Gastrocnemius medialis (tissue), 4 donors: ENCODE results near the gene C11orf71.

ENCODE experiments used
- POLR2A ChIP-seq, 2 donors: fragments of 450-650 bp; IDR thresholded peaks; one replicate each; pipeline ENCODE4 v1.6.1; 2017; ENCODE audit warnings: antibody characterized with exemption in 2 of 2, mild to moderate bottlenecking in 2 of 2, moderate library complexity in 2 of 2
- TF ChIP-seq, protein P1 (sequence below), 5 experiments: fragments of 450-650 bp in 3 of 5; fragments of 200-600 bp in 2 of 5; sonication (generic) in 2 of 5; IDR thresholded peaks in 4 of 5; conservative IDR thresholded peaks in 1 of 5; 1 replicate in 4 of 5; 2 replicates in 1 of 5; pipeline ENCODE4 v1.5.1; 2016 to 2019; ENCODE audit warnings: antibody characterized with exemption in 5 of 5, mild to moderate bottlenecking in 3 of 5, moderate library complexity in 3 of 5

DNA sequence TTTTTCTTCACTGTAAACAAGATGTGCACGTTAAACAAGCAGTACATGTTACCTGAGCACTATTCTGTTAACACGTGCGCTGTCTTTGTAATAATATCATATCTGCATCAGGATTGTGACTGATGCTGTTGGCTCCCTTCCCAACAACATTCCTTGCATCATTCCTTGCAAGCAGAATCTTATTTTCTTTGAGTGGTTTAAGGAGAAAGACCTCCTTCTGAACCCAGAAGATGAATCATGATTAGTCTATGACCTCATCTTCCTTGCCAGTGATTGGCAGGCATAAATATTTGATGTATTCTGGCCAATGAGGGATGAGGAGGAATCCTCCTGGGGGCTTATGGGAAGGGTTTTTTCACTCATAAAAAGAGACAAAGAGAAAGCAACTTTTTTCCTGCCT lies 46.2 kb downstream of the C11orf71 start:
- TF ChIP-seq, protein P1, sequence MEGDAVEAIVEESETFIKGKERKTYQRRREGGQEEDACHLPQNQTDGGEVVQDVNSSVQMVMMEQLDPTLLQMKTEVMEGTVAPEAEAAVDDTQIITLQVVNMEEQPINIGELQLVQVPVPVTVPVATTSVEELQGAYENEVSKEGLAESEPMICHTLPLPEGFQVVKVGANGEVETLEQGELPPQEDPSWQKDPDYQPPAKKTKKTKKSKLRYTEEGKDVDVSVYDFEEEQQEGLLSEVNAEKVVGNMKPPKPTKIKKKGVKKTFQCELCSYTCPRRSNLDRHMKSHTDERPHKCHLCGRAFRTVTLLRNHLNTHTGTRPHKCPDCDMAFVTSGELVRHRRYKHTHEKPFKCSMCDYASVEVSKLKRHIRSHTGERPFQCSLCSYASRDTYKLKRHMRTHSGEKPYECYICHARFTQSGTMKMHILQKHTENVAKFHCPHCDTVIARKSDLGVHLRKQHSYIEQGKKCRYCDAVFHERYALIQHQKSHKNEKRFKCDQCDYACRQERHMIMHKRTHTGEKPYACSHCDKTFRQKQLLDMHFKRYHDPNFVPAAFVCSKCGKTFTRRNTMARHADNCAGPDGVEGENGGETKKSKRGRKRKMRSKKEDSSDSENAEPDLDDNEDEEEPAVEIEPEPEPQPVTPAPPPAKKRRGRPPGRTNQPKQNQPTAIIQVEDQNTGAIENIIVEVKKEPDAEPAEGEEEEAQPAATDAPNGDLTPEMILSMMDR (IDR thresholded peaks at IDR 0.05 in 4 of 5, conservative IDR thresholded peaks at IDR 0.05 in 1 of 5) = no peak
- no peak for TF ChIP-seq POLR2A (IDR thresholded peaks at IDR 0.05)
